Activated CD8-positive, alpha-beta memory T cell treated with anti-CD3 and anti-CD28 coated beads for 48 hours (primary cell): ENCODE data around the gene PCDHGB3.
"Not testable (repeated sequence)": the region's sequence is repeated elsewhere in the genome, so short reads cannot be mapped to it uniquely, and the experiment has no call there.

ENCODE experiments used
- DNase-seq, 3 experiments: peaks; one replicate each; pipeline ENCODE4 v3.0.0-alpha.2; 2020; ENCODE audit warnings: low read depth in 2 of 3, low spot score in 2 of 3

PCDHGB3 gene

GRCh38 chr5:141369994-141370848 lies at the start of gene PCDHGB3:
PCDHGB3 (plus strand) TSS chr5:141370242; CDS start chr5:141370395, 153 bp downstream.
- DNase-seq, result no peak

GRCh38 chr5:141322261-141322660 lies 47.8 kb upstream of the PCDHGB3 start:
- no peak for DNase-seq

GRCh38 chr5:141326088-141326854 lies 43.8 kb upstream of the PCDHGB3 start:
- peak in 1 of 3 experiments; percentile 13 for DNase-seq

GRCh38 chr5:141328231-141328630 lies 41.8 kb upstream of the PCDHGB3 start:
- DNase-seq, result no peak

GRCh38 chr5:141330299-141331080 lies 39.6 kb upstream of the PCDHGB3 start, which contains the start of gene PCDHGA1:
PCDHGA1 (plus strand) TSS chr5:141330514.
- no peak for DNase-seq

- DNase-seq, result not testable (repeated sequence)
Observed at GRCh38 chr5:141332571-141332970, 37.5 kb upstream of the PCDHGB3 start.

GRCh38 chr5:141338538-141339306 lies 31.3 kb upstream of the PCDHGB3 start, which contains the start of gene PCDHGA2:
PCDHGA2 (plus strand) TSS chr5:141338760.
- DNase-seq, result no peak

GRCh38 chr5:141340781-141341354 lies 29.2 kb upstream of the PCDHGB3 start:
- not testable (repeated sequence) for DNase-seq

- no peak for DNase-seq
Observed at GRCh38 chr5:141342773-141343172, 27.3 kb upstream of the PCDHGB3 start.

- no peak for DNase-seq
Observed at GRCh38 chr5:141343242-141343952, 26.6 kb upstream of the PCDHGB3 start, which contains the start of gene PCDHGA3. PCDHGA3 (plus strand) TSS chr5:141343829; CDS start chr5:141344034, 205 bp downstream.

- DNase-seq, result no peak
Observed at GRCh38 chr5:141343953-141344463, 26.0 kb upstream of the PCDHGB3 start.

GRCh38 chr5:141345327-141345726 lies 24.7 kb upstream of the PCDHGB3 start:
- DNase-seq, result no peak

GRCh38 chr5:141346017-141346416 lies 24.0 kb upstream of the PCDHGB3 start:
- not testable (repeated sequence) for DNase-seq

GRCh38 chr5:141349917-141350619 lies 20.0 kb upstream of the PCDHGB3 start, which contains the start of gene PCDHGB1:
PCDHGB1 (plus strand) TSS chr5:141350099; CDS start chr5:141350261, 162 bp downstream.
- no peak for DNase-seq

GRCh38 chr5:141351591-141351990 lies 18.5 kb upstream of the PCDHGB3 start:
- no peak for DNase-seq

- no peak for DNase-seq
Observed at GRCh38 chr5:141354900-141355469, 15.1 kb upstream of the PCDHGB3 start, which contains the start of gene PCDHGA4. PCDHGA4 (plus strand) TSS chr5:141355021; CDS start chr5:141355108, 87 bp downstream.

- DNase-seq, result no peak
Observed at GRCh38 chr5:141355641-141356040, 14.4 kb upstream of the PCDHGB3 start.

- DNase-seq, result no peak
Observed at GRCh38 chr5:141356133-141356532, 13.9 kb upstream of the PCDHGB3 start.
